GM19099 (cell line): ENCODE measurements around the gene UTS2R.

ENCODE experiments used
- POLR2A ChIP-seq: IDR thresholded peaks from 3 replicates; pipeline ENCODE4 v1.6.1; 2011; ENCODE audit warnings: low read depth; ENCODE audit not compliant: insufficient read length; ENCODE audit errors: extremely low read depth

The UTS2R gene

GRCh38 chr17:82415336-82415735 is 43.8 kb downstream of the UTS2R start:
- TF ChIP-seq POLR2A: no peak

GRCh38 chr17:82415786-82416185 is 44.2 kb downstream of the UTS2R start:
- no peak for TF ChIP-seq POLR2A

GRCh38 chr17:82416264-82416663 is 44.7 kb downstream of the UTS2R start:
- no peak for TF ChIP-seq POLR2A

GRCh38 chr17:82416771-82417170 is 45.2 kb downstream of the UTS2R start:
- TF ChIP-seq POLR2A: no peak

- TF ChIP-seq POLR2A: peak; percentile 86
Observed at GRCh38 chr17:82418001-82418986, 46.7 kb downstream of the UTS2R start, which contains the start of the genes HEXD and OGFOD3. Gene HEXD, plus strand, starts transcription at chr17:82418347. Its CDS starts 1,453 bp downstream, at chr17:82419800. Gene OGFOD3, minus strand, starts transcription at chr17:82418586. Its CDS starts 101 bp downstream, at chr17:82418485.

GRCh38 chr17:82419540-82419939 is 48.0 kb downstream of the UTS2R start:
- no peak for TF ChIP-seq POLR2A

GRCh38 chr17:82424001-82424862 is 52.7 kb downstream of the UTS2R start:
- TF ChIP-seq POLR2A: no peak

- TF ChIP-seq POLR2A: no peak
Observed at GRCh38 chr17:82424863-82425159, 53.2 kb downstream of the UTS2R start.
